ENCODE results near the gene LCTL. TPM values are rescaled to one million over a fixed set of nuclear protein-coding genes. Genes with fewer than 3 reads are reported as not detected.
"Not testable (repeated sequence)": the region's sequence is repeated elsewhere in the genome, so short reads cannot be mapped to it uniquely, and the experiment has no call there.

LCTL gene
- polyA plus RNA-seq, 2 of the 4 experiments (the other 2 are of a cell fraction), result not detected

- 8% methylated on average over 13 of the region's 13 CpGs for WGBS (ENCODE audit: missing lambda C conversion rate)
- Histone ChIP-seq H3K27ac (peak overlapping the region; percentile 91 to 94), H3K4me2 (peak overlapping the region; percentile 94), H3K4me1 (peaks cover 64% of the 10 kb centered on the region), H3K4me3 (peak overlapping the region; percentile 70)
- CTCF ChIA-PET, result interaction anchor here (0.9 to 1.2 kb wide), 3 partner anchors 12 to 77 kb away, joined by 3 read pairs; no protein-coding TSS in a partner anchor
- ATAC-seq; DNase-seq (ENCODE audit: low read depth in 1 of 2, low spot score in 1 of 2); H3K9me3 ChIP-seq; FAIRE-seq: not testable (repeated sequence)
- 0 out of 3 replicates have a peak, but pooled peaks have one; percentile 43 for TF ChIP-seq BCL3 (IDR thresholded peaks at IDR 0.05)
- POLR2A ChIA-PET, result interaction anchor here (0.7 to 0.8 kb wide), 2 partner anchors 8 to 13 kb away, joined by 3 read pairs; no protein-coding TSS in a partner anchor
These were observed 62.7 kb downstream of the LCTL start for GRCh38 chr15:66503041-66503648.

GRCh38 chr15:66502491-66502890, 63.3 kb downstream of the LCTL start:
- DNase-seq (ENCODE audit: low read depth in 1 of 2, low spot score in 1 of 2) (no peak), FAIRE-seq (no peak), ATAC-seq (no peak)
- Histone ChIP-seq H3K27ac (peak overlapping the region; percentile 91 to 94; a peak in 4 of 6 replicates), H3K4me2 (peak overlapping the region; percentile 94), H3K4me1 (peaks cover 66% of the 10 kb centered on the region), H3K4me3 (peak overlapping the region; percentile 70), H3K9me3 (no peaks in the 10 kb centered on the region)
- WGBS (ENCODE audit: missing lambda C conversion rate), result 39% methylated on average over 10 of the region's 10 CpGs
- ChIA-PET POLR2A (no interaction called here), CTCF (interaction anchor here (1.1 kb wide), 1 partner anchor 11 kb away, joined by 3 read pairs; no protein-coding TSS in a partner anchor)
- no peak for TF ChIP-seq NR3C1 (IDR thresholded peaks at IDR 0.05)
- no peak for TF ChIP-seq PHF8 (IDR thresholded peaks at IDR 0.05; ENCODE audit: borderline replicate concordance, low read depth)
- TF ChIP-seq HOXA7 (CRISPR knock-in tag; IDR thresholded peaks at IDR 0.05), result peak; percentile 16; the same call in 1 of the 2 replicates
- TF ChIP-seq FOSL2 (IDR thresholded peaks at IDR 0.05), result no peak
- no peak for TF ChIP-seq FOSL2 (CRISPR knock-in tag; IDR thresholded peaks at IDR 0.05)
- no peak for TF ChIP-seq ZC3H11A (IDR thresholded peaks at IDR 0.05)

- POLR2A ChIA-PET, result interaction anchor here (0.5 to 3.3 kb wide), 4 partner anchors 8 to 114 kb away, joined by 3 to 25 read pairs (median 4); partner anchors contain the start of gene MAP2K1
- not testable (repeated sequence) for ATAC-seq
These were observed 65.5 kb downstream of the LCTL start for GRCh38 chr15:66500346-66500745.

GRCh38 chr15:66498501-66499386, 67.1 kb downstream of the LCTL start:
- Histone ChIP-seq H3K27ac (peak overlapping the region in 1 of 2 experiments; percentile 31; a peak in 2 of 6 replicates), H3K4me1 (peaks cover 56% of the 10 kb centered on the region), H3K9me3 (no peaks in the 10 kb centered on the region), H3K4me3 (no peak overlapping the region), H3K4me2 (peak overlapping the region; percentile 97; the same call in 2 of the 3 replicates)
- ATAC-seq (no peak), DNase-seq (ENCODE audit: low read depth in 1 of 2, low spot score in 1 of 2) (peak in 1 of 2 experiments; percentile 53), FAIRE-seq (no peak)
- ChIA-PET CTCF (interaction anchor here (0.6 to 4.7 kb wide), 53 partner anchors 8 to 1666 kb away, joined by 3 to 75 read pairs (median 5); partner anchors contain the start of genes DIS3L, LCTL, MAP2K1 and RPL4), POLR2A (interaction anchor here (0.9 to 3.3 kb wide), 4 partner anchors 9 to 142 kb away, joined by 3 to 25 read pairs (median 4); partner anchors contain the start of genes MAP2K1 and TIPIN)
- WGBS (ENCODE audit: missing lambda C conversion rate), result 63% methylated on average over 3 of the region's 3 CpGs
- peak; percentile 55 for TF ChIP-seq CTCF (IDR thresholded peaks at IDR 0.05)
- TF ChIP-seq E2F6 (IDR thresholded peaks at IDR 0.05; ENCODE audit: borderline replicate concordance, low read depth), result no peak
- no peak for TF ChIP-seq CHD2 (IDR thresholded peaks at IDR 0.05; ENCODE audit: low read length, partially characterized antibody)
- no peak for TF ChIP-seq RCOR1 (IDR thresholded peaks at IDR 0.05; ENCODE audit: low read depth, low read length)
- peak; percentile 26 to 30; a peak in 2 of 5 replicates for TF ChIP-seq RAD21 (conservative IDR thresholded peaks at IDR 0.05 in 1 of 2, IDR thresholded peaks at IDR 0.05 in 1 of 2)
- TF ChIP-seq NFE2L2 (conservative IDR thresholded peaks at IDR 0.05; ENCODE audit: low read length), result peak; percentile 73
- TF ChIP-seq PHF8 (IDR thresholded peaks at IDR 0.05; ENCODE audit: borderline replicate concordance, low read depth), result no peak
- TF ChIP-seq POLR2AphosphoS2 (conservative IDR thresholded peaks at IDR 0.05; ENCODE audit: low read length), result peak; percentile 93; the same call in 1 of the 2 replicates
- no peak for TF ChIP-seq MYC (IDR thresholded peaks at IDR 0.05; ENCODE audit: borderline replicate concordance, low read length)
- TF ChIP-seq JUN (IDR thresholded peaks at IDR 0.05), result no peak; a peak in 1 of 5 replicates
- no peak for TF ChIP-seq USF2 (IDR thresholded peaks at IDR 0.05)
- no peak for TF ChIP-seq MAX (IDR thresholded peaks at IDR 0.05)
- TF ChIP-seq EHMT2 (IDR thresholded peaks at IDR 0.05; ENCODE audit: low read depth), result no peak

More at GRCh38 chr15:66500346-66500745, 65.5 kb downstream of the LCTL start:
- CTCF ChIA-PET, result interaction anchor here (1.4 to 4.7 kb wide), 3 partner anchors 12 to 114 kb away, joined by 3 to 75 read pairs (median 46); partner anchors contain the start of gene MAP2K1
- DNase-seq (ENCODE audit: low read depth in 1 of 2, low spot score in 1 of 2); FAIRE-seq; H3K4me3 ChIP-seq; H3K9me3 ChIP-seq: not testable (repeated sequence)
- 80% methylated on average over 7 of the region's 7 CpGs for WGBS (ENCODE audit: missing lambda C conversion rate)
- Histone ChIP-seq H3K4me2 (peak overlapping the region; percentile 94; the same call in 1 of the 3 replicates), H3K27ac (0 out of 6 replicates have a peak overlapping the region, but pooled peaks of 1 of the 2 experiments have one; percentile 4), H3K4me1 (peaks cover 56% of the 10 kb centered on the region)
